Measurements from ENCODE around the gene TMEM63A.
"Not testable (repeated sequence)": the region's sequence is repeated elsewhere in the genome, so short reads cannot be mapped to it uniquely, and the experiment has no call there.

Gene TMEM63A

DNA sequence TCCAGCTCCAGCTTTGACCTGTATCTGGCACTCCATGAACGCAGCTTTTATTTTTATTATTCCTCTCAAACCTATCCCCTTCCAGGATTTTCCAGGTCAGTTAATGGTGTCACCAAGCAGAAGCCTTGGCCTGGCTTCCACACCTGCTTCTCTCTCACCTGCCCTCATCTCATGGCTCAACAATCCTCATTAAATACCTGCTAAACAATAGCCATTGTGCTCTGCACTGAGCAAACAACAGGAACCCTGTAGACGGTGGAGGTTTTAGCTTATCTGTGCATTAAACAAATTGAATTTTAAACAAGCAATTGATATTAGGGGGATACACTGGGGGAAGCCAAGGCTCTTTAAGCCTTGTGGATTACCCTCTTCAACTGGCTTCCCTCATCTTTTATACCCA is 26.6 kb upstream of the TMEM63A start:
- no peak for DNase-seq (ENCODE audit: low read depth)

- DNase-seq (ENCODE audit: low read depth): no peak
Measured at GRCh38 chr1:225908013-225908640, 25.9 kb upstream of the TMEM63A start.

GRCh38 chr1:225907341-225907740 is 25.2 kb upstream of the TMEM63A start:
- DNase-seq (ENCODE audit: low read depth): no peak

DNA sequence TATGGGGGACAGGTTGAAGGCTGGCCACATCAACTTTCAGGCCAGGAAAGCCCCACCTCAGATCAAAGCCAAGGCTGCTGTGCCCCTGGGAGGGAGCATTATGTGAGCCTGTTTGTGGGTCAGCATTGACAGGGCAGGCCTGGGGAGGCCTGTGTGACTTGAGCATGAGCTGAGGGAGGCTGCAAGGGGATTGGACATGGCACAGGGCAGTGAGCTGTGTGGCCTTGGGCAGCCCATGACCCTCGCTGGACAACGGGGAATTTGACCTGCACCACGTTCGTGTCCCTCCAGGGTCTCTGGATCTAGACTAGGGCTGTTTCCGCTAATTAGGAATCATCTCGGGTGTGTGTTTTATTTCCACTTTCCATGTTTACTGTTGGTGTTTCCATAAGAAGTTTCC is 24.3 kb upstream of the TMEM63A start:
- no peak for DNase-seq (ENCODE audit: low read depth)

- DNase-seq (ENCODE audit: low read depth): no peak
Measured at GRCh38 chr1:225903623-225904022, 21.4 kb upstream of the TMEM63A start.

- no peak for DNase-seq (ENCODE audit: low read depth)
Measured at GRCh38 chr1:225899044-225899925, 17.1 kb upstream of the TMEM63A start.

- DNase-seq (ENCODE audit: low read depth): no peak
Measured at GRCh38 chr1:225897595-225898514, 15.7 kb upstream of the TMEM63A start.

GRCh38 chr1:225896937-225897549 is 14.9 kb upstream of the TMEM63A start:
- peak; percentile 50 for DNase-seq (ENCODE audit: low read depth)

DNA sequence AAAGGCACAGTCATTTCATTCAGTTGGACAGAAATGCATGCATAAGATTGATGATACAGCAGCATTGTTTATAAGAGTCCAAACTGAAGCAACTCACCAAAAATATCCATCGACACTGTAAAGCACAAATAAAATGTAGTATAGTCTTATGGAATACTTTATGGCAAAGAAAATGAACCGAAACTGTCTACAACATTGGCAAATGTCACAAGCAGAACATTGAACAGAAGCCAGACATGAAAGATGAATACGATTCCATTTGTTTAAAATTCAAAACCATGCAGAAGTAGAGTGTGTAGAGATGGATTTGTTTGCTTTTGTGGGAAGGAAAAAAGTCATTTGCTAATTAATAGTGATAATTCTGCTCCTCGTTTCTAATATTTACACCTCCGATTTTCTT is 14.3 kb upstream of the TMEM63A start:
- no peak for DNase-seq (ENCODE audit: low read depth)

- DNase-seq (ENCODE audit: low read depth): no peak
Measured at GRCh38 chr1:225892307-225892706, 10.1 kb upstream of the TMEM63A start.

GRCh38 chr1:225891229-225891972 is 9.2 kb upstream of the TMEM63A start:
- DNase-seq (ENCODE audit: low read depth): no peak

- DNase-seq (ENCODE audit: low read depth): no peak
Measured at GRCh38 chr1:225890346-225891228, 8.4 kb upstream of the TMEM63A start.

GRCh38 chr1:225889743-225890142 is 7.6 kb upstream of the TMEM63A start:
- DNase-seq (ENCODE audit: low read depth): no peak

- DNase-seq (ENCODE audit: low read depth): no peak
Measured at GRCh38 chr1:225888898-225889601, 6.9 kb upstream of the TMEM63A start, which contains the start of gene LEFTY1. Gene LEFTY1, minus strand, starts transcription at chr1:225889146. Its CDS starts 80 bp downstream, at chr1:225889066.

GRCh38 chr1:225888289-225888897 is 6.2 kb upstream of the TMEM63A start:
- no peak for DNase-seq (ENCODE audit: low read depth)

- not testable (repeated sequence) for DNase-seq (ENCODE audit: low read depth)
Measured at GRCh38 chr1:225887554-225888288, 5.5 kb upstream of the TMEM63A start.

DNA sequence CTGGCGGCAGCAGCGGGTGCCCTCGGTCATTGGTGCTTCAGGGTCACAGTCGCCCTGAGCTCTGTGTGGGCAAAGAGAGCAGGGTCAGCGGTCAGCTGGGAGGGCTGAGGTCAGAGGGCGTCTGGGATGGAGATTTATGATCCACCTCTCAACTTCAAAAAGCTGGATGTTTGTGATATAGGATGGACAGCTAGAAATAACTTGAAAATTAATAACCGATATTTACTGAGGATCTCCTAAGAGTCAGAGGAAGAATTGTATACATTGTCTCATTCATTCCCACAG is 4.8 kb upstream of the TMEM63A start:
- DNase-seq (ENCODE audit: low read depth): no peak
